ENCODE data around the gene RFX1. TPM values are rescaled to one million over a fixed set of nuclear protein-coding genes. Genes with fewer than 3 reads are reported as not detected.

RFX1 gene
- polyA plus RNA-seq, 1 donor from 2014 or later, result 2.2 TPM

DNA sequence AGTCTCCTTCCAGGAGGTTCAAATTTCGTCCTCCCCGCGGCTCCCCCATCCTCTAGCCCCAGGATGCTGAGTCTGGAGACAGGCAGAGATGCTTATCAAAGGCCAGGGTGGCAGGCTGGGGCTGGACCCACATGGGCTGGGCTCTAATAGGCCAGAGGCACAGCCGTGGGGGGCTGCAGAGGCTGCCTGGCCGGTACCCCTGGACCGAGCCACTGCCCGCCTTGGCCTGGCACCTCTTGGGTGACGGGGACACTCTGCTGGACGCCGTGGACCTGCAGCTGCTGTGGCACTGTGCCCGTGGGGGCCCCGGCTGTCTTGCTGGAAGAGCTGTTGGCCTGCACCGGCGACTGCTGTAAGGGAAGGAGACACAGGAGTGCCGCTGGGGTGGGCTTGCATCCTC, 25.8 kb downstream of the RFX1 start:
- Histone ChIP-seq H3K4me3 (ENCODE audit: low read length) (no peak overlapping the region), H3K36me3 (ENCODE audit: insufficient read depth, low read length) (no peaks in the 10 kb centered on the region), H3K9ac (ENCODE audit: low read length) (no peak overlapping the region), H3F3A (ENCODE audit: insufficient read depth, low read length, poor library complexity, severe bottlenecking) (no peaks in the 10 kb centered on the region), H3K9me2 (ENCODE audit: insufficient read depth, low read length) (no peaks in the 10 kb centered on the region), H3K27ac (ENCODE audit: low read length) (no peak overlapping the region), H2AFZ (ENCODE audit: low read depth, low read length) (no peak overlapping the region), H3K27me3 (ENCODE audit: insufficient read depth, low read depth, low read length) (no peaks in the 10 kb centered on the region), H3K4me2 (ENCODE audit: low read length) (no peak overlapping the region), H4K20me1 (ENCODE audit: insufficient read depth) (no peaks in the 10 kb centered on the region), H3K9me3 (ENCODE audit: low read length) (no peaks in the 10 kb centered on the region), H3K79me2 (replicated peaks; ENCODE audit: insufficient read depth, low read length) (no peaks in the 10 kb centered on the region)
- TF ChIP-seq EZH2 (IDR thresholded peaks at IDR 0.05; ENCODE audit: borderline replicate concordance, insufficient read depth, low read length, poor library complexity, severe bottlenecking), result no peak
- no peak for TF ChIP-seq EP300 (conservative IDR thresholded peaks at IDR 0.05; ENCODE audit: poor library complexity, severe bottlenecking)
- no peak for TF ChIP-seq SMC3 (conservative IDR thresholded peaks at IDR 0.05; ENCODE audit: poor library complexity)
- no peak for TF ChIP-seq CTCF (IDR thresholded peaks at IDR 0.05; ENCODE audit: poor library complexity, severe bottlenecking)
- no peak for TF ChIP-seq POLR2AphosphoS5 (IDR thresholded peaks at IDR 0.05)

DNA sequence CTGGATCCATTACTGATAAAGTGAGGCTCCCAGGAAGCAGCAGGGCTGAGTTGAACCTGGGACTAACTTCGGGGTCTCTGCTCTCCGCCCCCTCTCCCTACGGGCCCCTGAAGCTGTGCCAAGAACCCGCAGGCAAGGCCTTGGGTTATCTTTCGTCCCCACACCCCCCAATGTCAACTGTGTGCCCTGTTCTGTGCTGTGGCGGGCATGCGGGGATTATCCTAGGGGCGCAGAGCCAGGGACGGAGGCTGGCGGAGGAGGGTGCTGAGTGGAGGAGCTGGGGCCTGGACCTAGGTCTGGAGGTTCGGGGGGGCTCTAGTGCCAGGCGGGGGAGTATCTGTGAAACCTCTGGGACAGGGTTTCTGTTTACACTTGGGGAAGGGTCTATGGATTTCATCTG, 26.4 kb downstream of the RFX1 start:
- H3K9me3 ChIP-seq (ENCODE audit: low read length), result no peaks in the 10 kb centered on the region
- TF ChIP-seq POLR2AphosphoS5 (IDR thresholded peaks at IDR 0.05), result no peak
- H3K27ac ChIP-seq (ENCODE audit: low read length), result no peak overlapping the region
- H3K4me3 ChIP-seq (ENCODE audit: low read length), result no peak overlapping the region
- no peak overlapping the region for H3K4me2 ChIP-seq (ENCODE audit: low read length)
- H3K79me2 ChIP-seq (replicated peaks; ENCODE audit: insufficient read depth, low read length), result no peaks in the 10 kb centered on the region
- H2AFZ ChIP-seq (ENCODE audit: low read depth, low read length), result no peak overlapping the region
- no peaks in the 10 kb centered on the region for H3K36me3 ChIP-seq (ENCODE audit: insufficient read depth, low read length)
- H3K27me3 ChIP-seq (ENCODE audit: insufficient read depth, low read depth, low read length), result no peaks in the 10 kb centered on the region
- no peaks in the 10 kb centered on the region for H3F3A ChIP-seq (ENCODE audit: insufficient read depth, low read length, poor library complexity, severe bottlenecking)
- no peaks in the 10 kb centered on the region for H4K20me1 ChIP-seq (ENCODE audit: insufficient read depth)
- no peak overlapping the region for H3K9ac ChIP-seq (ENCODE audit: low read length)
- H3K9me2 ChIP-seq (ENCODE audit: insufficient read depth, low read length), result no peaks in the 10 kb centered on the region

DNA sequence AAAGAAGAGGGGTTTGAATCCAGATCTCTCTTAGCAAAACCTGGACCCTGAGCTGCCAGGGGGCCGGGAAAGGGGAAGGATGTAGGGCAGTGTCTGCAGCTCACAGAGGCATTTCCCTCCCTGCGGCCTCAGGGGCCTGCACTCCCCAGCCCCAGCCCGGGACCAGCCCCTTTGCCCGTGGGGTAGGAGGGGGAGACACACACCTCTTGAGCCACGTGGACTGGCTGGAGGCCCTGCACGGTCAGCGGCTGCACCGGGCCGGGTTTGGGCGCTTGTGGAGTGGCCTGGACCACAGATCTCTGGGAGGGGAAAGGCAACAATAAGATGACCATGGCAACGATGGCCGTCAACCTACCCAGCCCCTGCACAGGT, 26.9 kb downstream of the RFX1 start:
- Histone ChIP-seq H2AFZ (ENCODE audit: low read depth, low read length) (no peak overlapping the region), H3K9me3 (ENCODE audit: low read length) (no peaks in the 10 kb centered on the region), H3K36me3 (ENCODE audit: insufficient read depth, low read length) (no peaks in the 10 kb centered on the region), H3K27ac (ENCODE audit: low read length) (no peak overlapping the region), H3K4me3 (ENCODE audit: low read length) (no peak overlapping the region), H3K9ac (ENCODE audit: low read length) (no peak overlapping the region), H3K27me3 (ENCODE audit: insufficient read depth, low read depth, low read length) (no peaks in the 10 kb centered on the region), H3K9me2 (ENCODE audit: insufficient read depth, low read length) (no peaks in the 10 kb centered on the region), H4K20me1 (ENCODE audit: insufficient read depth) (no peaks in the 10 kb centered on the region), H3K79me2 (replicated peaks; ENCODE audit: insufficient read depth, low read length) (no peaks in the 10 kb centered on the region), H3K4me2 (ENCODE audit: low read length) (no peak overlapping the region), H3F3A (ENCODE audit: insufficient read depth, low read length, poor library complexity, severe bottlenecking) (no peaks in the 10 kb centered on the region)
- TF ChIP-seq MXI1 (conservative IDR thresholded peaks at IDR 0.05; ENCODE audit: poor library complexity, severe bottlenecking) (no peak), CTCF (IDR thresholded peaks at IDR 0.05; ENCODE audit: poor library complexity, severe bottlenecking) (no peak), POLR2AphosphoS5 (IDR thresholded peaks at IDR 0.05) (no peak), SMC3 (conservative IDR thresholded peaks at IDR 0.05; ENCODE audit: poor library complexity) (no peak), EZH2 (IDR thresholded peaks at IDR 0.05; ENCODE audit: borderline replicate concordance, insufficient read depth, low read length, poor library complexity, severe bottlenecking) (no peak), TAF1 (IDR thresholded peaks at IDR 0.05; ENCODE audit: low read depth) (no peak), RAD21 (conservative IDR thresholded peaks at IDR 0.05) (no peak), EP300 (conservative IDR thresholded peaks at IDR 0.05; ENCODE audit: poor library complexity, severe bottlenecking) (no peak)
- TF ChIP-seq, protein P1, sequence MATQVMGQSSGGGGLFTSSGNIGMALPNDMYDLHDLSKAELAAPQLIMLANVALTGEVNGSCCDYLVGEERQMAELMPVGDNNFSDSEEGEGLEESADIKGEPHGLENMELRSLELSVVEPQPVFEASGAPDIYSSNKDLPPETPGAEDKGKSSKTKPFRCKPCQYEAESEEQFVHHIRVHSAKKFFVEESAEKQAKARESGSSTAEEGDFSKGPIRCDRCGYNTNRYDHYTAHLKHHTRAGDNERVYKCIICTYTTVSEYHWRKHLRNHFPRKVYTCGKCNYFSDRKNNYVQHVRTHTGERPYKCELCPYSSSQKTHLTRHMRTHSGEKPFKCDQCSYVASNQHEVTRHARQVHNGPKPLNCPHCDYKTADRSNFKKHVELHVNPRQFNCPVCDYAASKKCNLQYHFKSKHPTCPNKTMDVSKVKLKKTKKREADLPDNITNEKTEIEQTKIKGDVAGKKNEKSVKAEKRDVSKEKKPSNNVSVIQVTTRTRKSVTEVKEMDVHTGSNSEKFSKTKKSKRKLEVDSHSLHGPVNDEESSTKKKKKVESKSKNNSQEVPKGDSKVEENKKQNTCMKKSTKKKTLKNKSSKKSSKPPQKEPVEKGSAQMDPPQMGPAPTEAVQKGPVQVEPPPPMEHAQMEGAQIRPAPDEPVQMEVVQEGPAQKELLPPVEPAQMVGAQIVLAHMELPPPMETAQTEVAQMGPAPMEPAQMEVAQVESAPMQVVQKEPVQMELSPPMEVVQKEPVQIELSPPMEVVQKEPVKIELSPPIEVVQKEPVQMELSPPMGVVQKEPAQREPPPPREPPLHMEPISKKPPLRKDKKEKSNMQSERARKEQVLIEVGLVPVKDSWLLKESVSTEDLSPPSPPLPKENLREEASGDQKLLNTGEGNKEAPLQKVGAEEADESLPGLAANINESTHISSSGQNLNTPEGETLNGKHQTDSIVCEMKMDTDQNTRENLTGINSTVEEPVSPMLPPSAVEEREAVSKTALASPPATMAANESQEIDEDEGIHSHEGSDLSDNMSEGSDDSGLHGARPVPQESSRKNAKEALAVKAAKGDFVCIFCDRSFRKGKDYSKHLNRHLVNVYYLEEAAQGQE (IDR thresholded peaks at IDR 0.05; ENCODE audit: borderline replicate concordance), result no peak

Data from neural cell (in vitro differentiated cells).